BJ (cell line): ENCODE data around the gene FYB1. TPM values are rescaled to one million over a fixed set of nuclear protein-coding genes. Genes with fewer than 3 reads are reported as not detected.
"Not testable (repeated sequence)": the region's sequence is repeated elsewhere in the genome, so short reads cannot be mapped to it uniquely, and the experiment has no call there.

Experiments used
- CTCF ChIA-PET: fragments of 350-600 bp; formaldehyde crosslinking; extraction: SDS; loops from one replicate; lab custom pipeline; 2021; ENCODE audit warnings: antibody characterized with exemption, inconsistent platforms; lab: Yijun Ruan, JAX
- POLR2A ChIA-PET: fragments of 300-600 bp; sonication (Branson Sonifier 250); formaldehyde crosslinking; extraction: SDS; loops from one replicate; lab custom pipeline; 2021; ENCODE audit warnings: antibody characterized with exemption; lab: Charles Lee
- DNase-seq: peaks from one replicate; pipeline ENCODE4 v3.0.0-alpha.2; 2011; ENCODE audit warnings: low read depth
- H3K27me3 ChIP-seq: 2 replicates; pipeline ENCODE4 v1.6.0; 2011; ENCODE audit warnings: low read length; ENCODE audit not compliant: control insufficient read depth, insufficient read depth
- H3K36me3 ChIP-seq: 2 replicates; pipeline ENCODE4 v1.5.1; 2011; ENCODE audit warnings: low read length; ENCODE audit not compliant: control insufficient read depth, insufficient read depth
- H3K4me3 ChIP-seq: 2 replicates; pipeline ENCODE4 v1.5.1; 2011; ENCODE audit warnings: low read depth, mild to moderate bottlenecking, control low read depth, low read length
- polyA plus RNA-seq: library from polyadenylated mRNA; depleted of rRNA; stranded (reverse); fragments of >200 nt; gene quantifications from 2 replicates; pipeline ENCODE4 v1.2.3, GENCODE V29; 2011
- TF ChIP-seq, protein P1 (sequence below): IDR thresholded peaks from 2 replicates; pipeline ENCODE4 v1.5.1; 2011; ENCODE audit warnings: low read depth, mild to moderate bottlenecking, control low read depth, inconsistent platforms, low read length, moderate library complexity; ENCODE audit not compliant: insufficient read depth

Gene FYB1
- polyA plus RNA-seq, 1 experiment: 0.09 TPM

DNA sequence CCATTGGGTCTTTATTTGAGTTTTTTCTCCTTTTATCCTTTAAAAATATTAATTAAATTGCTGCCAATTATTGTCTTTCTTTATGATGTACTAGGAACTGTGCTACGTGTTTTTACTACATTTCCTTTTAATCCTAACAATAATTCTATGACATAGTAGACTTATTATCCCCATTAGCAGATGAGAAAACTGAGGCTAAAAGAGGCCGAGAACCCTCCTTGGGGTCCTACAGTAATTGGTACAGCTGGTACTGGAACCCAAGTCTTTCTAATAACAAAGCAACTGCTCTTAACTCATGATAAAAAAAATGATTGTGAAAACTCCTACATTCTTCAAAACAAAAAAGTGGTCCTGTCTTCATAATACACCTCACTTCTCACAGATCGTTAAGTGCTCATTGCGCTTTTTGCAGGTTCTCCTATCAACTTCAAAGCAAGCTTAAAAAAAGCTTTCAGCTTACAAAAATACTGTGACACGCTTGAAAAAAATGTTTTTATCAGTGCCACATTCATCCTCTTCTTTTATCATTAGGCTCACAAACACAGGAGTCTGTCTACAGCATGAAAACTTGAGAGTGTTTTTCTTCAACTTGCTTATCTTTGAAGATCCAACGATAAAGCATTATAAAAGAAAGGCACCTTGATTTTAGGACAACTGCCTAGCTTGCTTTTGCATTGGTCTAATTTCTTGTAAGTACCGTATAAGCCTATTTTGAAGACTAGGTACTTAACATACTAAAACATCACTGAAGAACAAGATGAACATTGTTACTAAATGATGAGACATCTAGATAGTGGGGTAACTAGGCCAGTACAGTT, 32.4 kb downstream of the FYB1 start:
- POLR2A ChIA-PET: no interaction called here
- Histone ChIP-seq H3K4me3 (no peak overlapping the region), H3K36me3 (no peaks in the 10 kb centered on the region), H3K27me3 (no peaks in the 10 kb centered on the region; the same call in 1 of the 2 replicates)
- CTCF ChIA-PET: interaction anchor here (0.6 to 1.6 kb wide), 2 partner anchors 9 to 781 kb away, joined by 3 to 5 read pairs; no protein-coding TSS in a partner anchor
- TF ChIP-seq, protein P1, sequence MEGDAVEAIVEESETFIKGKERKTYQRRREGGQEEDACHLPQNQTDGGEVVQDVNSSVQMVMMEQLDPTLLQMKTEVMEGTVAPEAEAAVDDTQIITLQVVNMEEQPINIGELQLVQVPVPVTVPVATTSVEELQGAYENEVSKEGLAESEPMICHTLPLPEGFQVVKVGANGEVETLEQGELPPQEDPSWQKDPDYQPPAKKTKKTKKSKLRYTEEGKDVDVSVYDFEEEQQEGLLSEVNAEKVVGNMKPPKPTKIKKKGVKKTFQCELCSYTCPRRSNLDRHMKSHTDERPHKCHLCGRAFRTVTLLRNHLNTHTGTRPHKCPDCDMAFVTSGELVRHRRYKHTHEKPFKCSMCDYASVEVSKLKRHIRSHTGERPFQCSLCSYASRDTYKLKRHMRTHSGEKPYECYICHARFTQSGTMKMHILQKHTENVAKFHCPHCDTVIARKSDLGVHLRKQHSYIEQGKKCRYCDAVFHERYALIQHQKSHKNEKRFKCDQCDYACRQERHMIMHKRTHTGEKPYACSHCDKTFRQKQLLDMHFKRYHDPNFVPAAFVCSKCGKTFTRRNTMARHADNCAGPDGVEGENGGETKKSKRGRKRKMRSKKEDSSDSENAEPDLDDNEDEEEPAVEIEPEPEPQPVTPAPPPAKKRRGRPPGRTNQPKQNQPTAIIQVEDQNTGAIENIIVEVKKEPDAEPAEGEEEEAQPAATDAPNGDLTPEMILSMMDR: no peak
- DNase-seq: no peak

DNA sequence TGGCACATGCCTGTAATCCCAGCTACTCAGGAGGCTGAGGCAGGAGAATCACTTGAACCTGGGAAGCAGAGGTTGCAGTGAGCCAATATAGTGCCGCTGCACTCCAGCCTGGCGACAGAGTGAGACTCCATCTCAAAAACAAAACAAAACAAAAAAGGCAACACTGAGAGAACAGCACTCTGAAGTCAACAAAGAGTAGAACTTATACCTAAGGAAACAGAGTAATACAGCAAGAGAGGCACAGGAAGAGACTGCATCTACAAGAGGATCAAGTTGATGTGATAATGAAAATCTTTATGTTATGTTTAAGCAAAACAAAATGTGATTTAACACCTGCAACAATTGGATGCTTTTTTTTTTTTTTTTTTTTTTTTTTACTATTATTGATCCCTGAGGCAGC, 33.1 kb downstream of the FYB1 start:
- ChIA-PET POLR2A (no interaction called here), CTCF (interaction anchor here (0.6 kb wide), 1 partner anchor 780 kb away, joined by 3 read pairs; no protein-coding TSS in a partner anchor)
- Histone ChIP-seq H3K36me3 (no peaks in the 10 kb centered on the region), H3K27me3 (no peaks in the 10 kb centered on the region; the same call in 1 of the 2 replicates), H3K4me3 (no peak overlapping the region)
- TF ChIP-seq, protein P1: no peak
- no peak for DNase-seq

DNA sequence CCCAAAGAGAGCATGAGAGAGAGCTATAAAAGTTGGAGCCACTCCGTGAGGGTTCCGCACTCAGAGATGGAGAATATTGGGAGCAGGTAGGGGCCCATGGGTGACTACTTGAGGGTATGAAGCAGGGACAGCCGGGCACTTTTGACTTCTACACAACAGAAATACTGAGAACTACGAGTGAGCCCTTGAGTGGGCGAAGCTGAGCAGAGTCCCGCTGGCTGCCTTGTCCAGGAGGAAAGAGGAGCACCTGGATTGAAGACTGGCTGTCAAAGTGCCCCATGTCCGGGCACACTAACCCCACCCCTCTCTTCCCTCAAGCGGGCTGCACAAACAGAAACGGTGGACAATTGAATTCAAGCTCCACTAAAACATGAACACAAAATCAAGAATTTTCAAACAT, 33.6 kb downstream of the FYB1 start:
- no peaks in the 10 kb centered on the region; the same call in 1 of the 2 replicates for H3K27me3 ChIP-seq
- TF ChIP-seq, protein P1: no peak
- ChIA-PET POLR2A (no interaction called here), CTCF (no interaction called here)
- DNase-seq: no peak
- H3K4me3 ChIP-seq: no peak overlapping the region
- H3K36me3 ChIP-seq: no peaks in the 10 kb centered on the region

DNA sequence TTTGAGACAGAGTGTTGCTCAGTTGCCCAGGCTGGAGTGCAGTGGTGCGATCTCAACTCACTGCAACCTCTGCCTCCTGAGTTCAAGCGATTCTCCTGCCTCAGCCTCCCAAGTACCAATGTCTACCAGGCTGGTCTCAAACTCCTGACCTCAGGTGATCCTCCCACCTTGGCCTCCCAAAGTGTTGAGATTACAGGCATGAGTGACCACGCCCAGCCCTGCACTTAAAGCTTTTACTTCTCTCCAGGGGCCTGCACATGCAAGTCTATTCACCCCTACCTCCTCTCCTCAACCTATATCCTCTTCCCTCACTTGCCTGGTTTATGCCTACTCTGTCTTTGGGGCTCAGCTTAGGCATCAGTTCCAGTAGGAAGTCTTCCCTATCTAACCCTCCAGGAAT, 39.8 kb downstream of the FYB1 start:
- CTCF ChIA-PET, POLR2A ChIA-PET, H3K36me3 ChIP-seq, H3K27me3 ChIP-seq, H3K4me3 ChIP-seq, DNase-seq: not testable (repeated sequence)

DNA sequence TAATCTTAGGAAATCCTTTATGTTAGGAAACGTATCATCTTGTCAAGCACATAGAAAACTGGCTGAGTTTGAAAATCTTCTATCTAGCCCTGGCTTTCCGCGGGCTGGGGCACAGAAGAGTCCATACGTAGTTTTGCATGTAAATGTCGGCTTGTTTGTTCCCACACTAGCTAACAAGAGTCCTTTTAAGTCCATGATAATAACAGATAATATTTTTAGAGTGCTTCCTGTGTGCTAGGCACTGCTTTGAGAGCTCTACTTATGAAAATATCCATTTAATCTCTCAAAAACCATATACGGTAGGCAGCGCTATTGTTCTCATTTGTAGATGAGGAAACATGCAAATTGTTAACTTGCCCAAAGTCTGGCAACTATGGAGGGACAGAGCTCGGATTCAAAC, 40.5 kb downstream of the FYB1 start:
- ChIA-PET CTCF (no interaction called here), POLR2A (no interaction called here)
- TF ChIP-seq, protein P1: no peak

More for the DNA sequence above, 40.5 kb downstream of the FYB1 start:
- Histone ChIP-seq H3K4me3 (no peak overlapping the region), H3K36me3 (no peaks in the 10 kb centered on the region), H3K27me3 (no peaks in the 10 kb centered on the region; the same call in 1 of the 2 replicates)
- DNase-seq: no peak
